Adrenal gland (tissue), 5 donors: ENCODE measurements around the gene TRPV5.

Experiments used
- POLR2A ChIP-seq, 2 donors: fragments of 450-650 bp; IDR thresholded peaks; one replicate each; pipeline ENCODE4 v1.6.1; 2017; ENCODE audit warnings: antibody characterized with exemption in 2 of 2, mild to moderate bottlenecking in 2 of 2, moderate library complexity in 1 of 2
- TF ChIP-seq, protein P1 (sequence below), 6 experiments: fragments of 450-650 bp in 4 of 6; fragments of 200-600 bp in 2 of 6; sonication (generic) in 1 of 6; IDR thresholded peaks; 1 replicate in 5 of 6; 2 replicates in 1 of 6; pipeline versions ENCODE4 v1.5.1 to v1.8.0; 2016 to 2021; ENCODE audit warnings: antibody characterized with exemption in 6 of 6, mild to moderate bottlenecking in 2 of 6, moderate library complexity in 1 of 6
- donor health status: DM: no; HTN: no; CAD: no.

DNA sequence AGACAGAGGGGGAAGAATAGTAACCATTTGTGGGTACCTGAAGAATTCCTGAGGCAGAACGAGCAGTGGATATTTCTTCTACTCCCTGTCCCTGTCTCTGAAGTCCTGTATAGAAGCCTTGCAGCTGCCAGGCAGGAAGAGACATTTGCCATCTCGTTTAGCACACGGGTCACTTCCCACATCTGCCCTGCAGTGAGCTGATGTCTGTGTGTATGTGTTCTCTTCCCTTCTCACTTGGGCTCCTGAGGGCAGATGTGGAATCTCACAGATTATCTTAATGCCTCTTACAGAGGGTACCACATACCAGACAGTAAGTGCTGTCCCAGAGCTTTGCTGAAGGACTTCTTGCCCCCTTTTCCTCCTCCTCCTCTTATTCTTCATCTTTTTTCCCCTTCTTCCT lies 33.9 kb downstream of the TRPV5 start:
- TF ChIP-seq, protein P1, sequence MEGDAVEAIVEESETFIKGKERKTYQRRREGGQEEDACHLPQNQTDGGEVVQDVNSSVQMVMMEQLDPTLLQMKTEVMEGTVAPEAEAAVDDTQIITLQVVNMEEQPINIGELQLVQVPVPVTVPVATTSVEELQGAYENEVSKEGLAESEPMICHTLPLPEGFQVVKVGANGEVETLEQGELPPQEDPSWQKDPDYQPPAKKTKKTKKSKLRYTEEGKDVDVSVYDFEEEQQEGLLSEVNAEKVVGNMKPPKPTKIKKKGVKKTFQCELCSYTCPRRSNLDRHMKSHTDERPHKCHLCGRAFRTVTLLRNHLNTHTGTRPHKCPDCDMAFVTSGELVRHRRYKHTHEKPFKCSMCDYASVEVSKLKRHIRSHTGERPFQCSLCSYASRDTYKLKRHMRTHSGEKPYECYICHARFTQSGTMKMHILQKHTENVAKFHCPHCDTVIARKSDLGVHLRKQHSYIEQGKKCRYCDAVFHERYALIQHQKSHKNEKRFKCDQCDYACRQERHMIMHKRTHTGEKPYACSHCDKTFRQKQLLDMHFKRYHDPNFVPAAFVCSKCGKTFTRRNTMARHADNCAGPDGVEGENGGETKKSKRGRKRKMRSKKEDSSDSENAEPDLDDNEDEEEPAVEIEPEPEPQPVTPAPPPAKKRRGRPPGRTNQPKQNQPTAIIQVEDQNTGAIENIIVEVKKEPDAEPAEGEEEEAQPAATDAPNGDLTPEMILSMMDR (IDR thresholded peaks at IDR 0.05): no peak
- TF ChIP-seq POLR2A (IDR thresholded peaks at IDR 0.05): no peak
